Peyer's patch (tissue), 4 donors: ENCODE results near the gene MYOZ2.
A peak's percentile ranks its signal among the peaks of the same experiment; 100 is the strongest.

Source experiments
- POLR2A ChIP-seq, 2 donors: fragments of 450-650 bp; IDR thresholded peaks; one replicate each; pipeline ENCODE4 v1.5.1; 2017; ENCODE audit warnings: antibody characterized with exemption in 2 of 2, mild to moderate bottlenecking in 2 of 2, moderate library complexity in 2 of 2
- TF ChIP-seq, protein P1 (sequence below), 6 experiments: fragments of 450-650 bp in 4 of 6; fragments of 200-600 bp in 2 of 6; sonication (generic) in 1 of 6; IDR thresholded peaks; one replicate each; pipeline ENCODE4 v1.5.1; 2017 to 2019; ENCODE audit warnings: antibody characterized with exemption in 6 of 6, mild to moderate bottlenecking in 3 of 6, moderate library complexity in 1 of 6

- TF ChIP-seq, protein P1, sequence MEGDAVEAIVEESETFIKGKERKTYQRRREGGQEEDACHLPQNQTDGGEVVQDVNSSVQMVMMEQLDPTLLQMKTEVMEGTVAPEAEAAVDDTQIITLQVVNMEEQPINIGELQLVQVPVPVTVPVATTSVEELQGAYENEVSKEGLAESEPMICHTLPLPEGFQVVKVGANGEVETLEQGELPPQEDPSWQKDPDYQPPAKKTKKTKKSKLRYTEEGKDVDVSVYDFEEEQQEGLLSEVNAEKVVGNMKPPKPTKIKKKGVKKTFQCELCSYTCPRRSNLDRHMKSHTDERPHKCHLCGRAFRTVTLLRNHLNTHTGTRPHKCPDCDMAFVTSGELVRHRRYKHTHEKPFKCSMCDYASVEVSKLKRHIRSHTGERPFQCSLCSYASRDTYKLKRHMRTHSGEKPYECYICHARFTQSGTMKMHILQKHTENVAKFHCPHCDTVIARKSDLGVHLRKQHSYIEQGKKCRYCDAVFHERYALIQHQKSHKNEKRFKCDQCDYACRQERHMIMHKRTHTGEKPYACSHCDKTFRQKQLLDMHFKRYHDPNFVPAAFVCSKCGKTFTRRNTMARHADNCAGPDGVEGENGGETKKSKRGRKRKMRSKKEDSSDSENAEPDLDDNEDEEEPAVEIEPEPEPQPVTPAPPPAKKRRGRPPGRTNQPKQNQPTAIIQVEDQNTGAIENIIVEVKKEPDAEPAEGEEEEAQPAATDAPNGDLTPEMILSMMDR (IDR thresholded peaks at IDR 0.05): peak in 4 of 6 experiments; percentile 18 to 67 (median 49)
- no peak for TF ChIP-seq POLR2A (IDR thresholded peaks at IDR 0.05)
These were observed 48.5 kb upstream of the MYOZ2 start for GRCh38 chr4:119087121-119087520.
